H1 (cell line): ENCODE results near the gene PCCA.

Experiments used
- EP300 ChIP-seq, 2 experiments: IDR thresholded peaks; 1 replicate in 1 of 2; 2 replicates in 1 of 2; pipeline ENCODE4 v1.6.1; 2011 to 2012; ENCODE audit warnings: low read depth in 2 of 2, low read length in 2 of 2, mild to moderate bottlenecking in 2 of 2, borderline replicate concordance in 1 of 2, inconsistent platforms in 1 of 2, moderate library complexity in 1 of 2
- EZH2 ChIP-seq: fragments of 200-600 bp; sonication (generic); IDR thresholded peaks from 2 replicates; pipeline ENCODE4 v1.7.1; 2012; ENCODE audit warnings: low read depth, mild to moderate bottlenecking, moderate library complexity, low read length, inconsistent platforms; ENCODE audit not compliant: severe bottlenecking
- JUND ChIP-seq: IDR thresholded peaks from 2 replicates; pipeline ENCODE4 v1.6.1; 2011; ENCODE audit warnings: mild to moderate bottlenecking, improper control_type of control experiment, low read length
- RFX5 ChIP-seq: IDR thresholded peaks from 2 replicates; pipeline ENCODE4 v1.6.1; 2011; ENCODE audit warnings: low read depth, low read length, improper control_type of control experiment, borderline replicate concordance
- TAF1 ChIP-seq: IDR thresholded peaks from 2 replicates; pipeline ENCODE4 v1.6.1; 2011; ENCODE audit warnings: mild to moderate bottlenecking, low read depth, low read length

GRCh38 chr13:100423375-100423774 lies 334.5 kb downstream of the PCCA start:
- no peak for TF ChIP-seq RFX5
- no peak for TF ChIP-seq TAF1
- no peak for TF ChIP-seq EZH2
- TF ChIP-seq JUND = no peak
- TF ChIP-seq EP300 (IDR thresholded peaks at IDR 0.05; ENCODE audit: borderline replicate concordance in 1 of 2, low read depth in 2 of 2, low read length in 2 of 2) = no peak
